ACC112 (cell line): ENCODE results near the gene SLC1A5.

Experiments
- H2AFZ ChIP-seq: fragments of 200-600 bp; sonication (generic); one replicate; pipeline ENCODE4 v1.6.0; 2017; ENCODE audit warnings: antibody characterized with exemption, low read length; ENCODE audit not compliant: unreplicated experiment
- H3K27ac ChIP-seq: fragments of 200-600 bp; sonication (generic); 2 replicates; pipeline ENCODE4 v1.5.1; 2014; ENCODE audit warnings: low read depth, mild to moderate bottlenecking, antibody characterized with exemption, low read length, moderate library complexity
- H3K27me3 ChIP-seq: fragments of 200-600 bp; sonication (generic); 2 replicates; pipeline ENCODE4 v1.6.1; 2014; ENCODE audit warnings: mild to moderate bottlenecking, antibody characterized with exemption, low read length, moderate library complexity, mixed read lengths; ENCODE audit not compliant: insufficient read depth
- H3K36me3 ChIP-seq: fragments of 200-600 bp; sonication (generic); 2 replicates; pipeline ENCODE4 v1.6.1; 2016; ENCODE audit warnings: mild to moderate bottlenecking, antibody characterized with exemption, low read length, moderate library complexity, mixed read lengths; ENCODE audit not compliant: insufficient read depth
- H3K4me1 ChIP-seq: fragments of 200-600 bp; sonication (generic); one replicate; pipeline ENCODE4 v1.6.1; 2016; ENCODE audit warnings: low read length, mixed read lengths; ENCODE audit not compliant: insufficient read depth, unreplicated experiment, control insufficient read depth
- H3K4me3 ChIP-seq: fragments of 200-600 bp; sonication (generic); 2 replicates; pipeline ENCODE4 v1.5.1; 2014; ENCODE audit warnings: mild to moderate bottlenecking, low read depth, low read length
- H3K79me2 ChIP-seq: fragments of 200-600 bp; sonication (generic); one replicate; pipeline ENCODE4 v1.6.0; 2016; ENCODE audit warnings: low read length; ENCODE audit not compliant: control insufficient read depth, unreplicated experiment, insufficient read depth

Gene SLC1A5

DNA sequence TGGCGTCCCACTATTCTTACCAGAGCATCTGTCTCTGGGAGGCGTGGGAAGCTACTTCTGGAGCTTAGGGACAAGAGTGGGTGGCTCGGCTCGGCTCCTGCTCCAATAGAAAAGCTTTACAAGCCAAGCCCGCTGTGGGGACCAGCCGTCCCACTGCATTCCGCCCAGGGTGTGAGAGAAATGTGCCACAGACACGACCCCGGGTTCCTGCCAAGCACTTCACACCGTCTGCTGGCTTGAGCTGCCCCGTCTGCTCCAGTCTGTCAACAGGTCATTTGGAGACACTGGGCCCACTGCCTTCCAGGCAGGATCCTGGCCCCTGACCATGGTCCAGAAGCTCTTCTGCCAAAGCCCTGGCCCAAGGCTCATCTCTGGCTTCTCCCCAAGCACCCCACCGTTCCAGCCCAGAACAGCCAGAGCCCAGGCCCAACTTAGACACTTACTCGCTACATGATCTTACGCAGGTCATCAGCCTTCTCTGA is 49.1 kb downstream of the SLC1A5 start:
- H3K79me2 ChIP-seq = peaks cover 67% of the 10 kb centered on the region
- H3K4me3 ChIP-seq = no peak overlapping the region
- H3K4me1 ChIP-seq = no peaks in the 10 kb centered on the region
- no peak overlapping the region for H3K27ac ChIP-seq
- H3K36me3 ChIP-seq = no peaks in the 10 kb centered on the region
- no peak overlapping the region for H2AFZ ChIP-seq
- no peaks in the 10 kb centered on the region for H3K27me3 ChIP-seq

DNA sequence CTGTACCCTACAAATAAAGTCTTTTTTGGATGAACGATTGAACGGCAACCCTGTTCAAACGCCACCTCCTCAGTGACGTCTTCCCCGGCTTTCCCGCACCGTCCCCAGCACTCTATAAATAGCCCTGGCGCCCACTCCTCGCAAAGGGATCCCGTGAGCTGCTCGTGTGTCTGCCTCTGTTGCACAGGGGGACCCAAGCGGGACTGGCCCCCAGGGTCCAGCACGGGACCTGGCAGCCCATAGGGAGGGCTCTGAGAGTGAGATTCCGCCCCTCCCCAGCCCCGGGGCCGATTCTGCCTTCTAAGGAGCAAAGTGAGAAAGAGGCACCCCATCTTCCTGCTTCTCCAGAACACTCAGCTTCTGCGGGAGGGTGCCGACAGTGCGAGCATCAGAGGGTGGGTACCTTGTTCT is 50.6 kb downstream of the SLC1A5 start:
- 0 out of 2 replicates have a peak, but pooled peaks cover 3% of the 10 kb centered on the region for H3K36me3 ChIP-seq
- no peak overlapping the region for H2AFZ ChIP-seq
- peaks cover 8% of the 10 kb centered on the region for H3K4me1 ChIP-seq
- no peak overlapping the region for H3K27ac ChIP-seq
- peaks cover 68% of the 10 kb centered on the region for H3K79me2 ChIP-seq
- no peaks in the 10 kb centered on the region for H3K27me3 ChIP-seq
- no peak overlapping the region for H3K4me3 ChIP-seq

DNA sequence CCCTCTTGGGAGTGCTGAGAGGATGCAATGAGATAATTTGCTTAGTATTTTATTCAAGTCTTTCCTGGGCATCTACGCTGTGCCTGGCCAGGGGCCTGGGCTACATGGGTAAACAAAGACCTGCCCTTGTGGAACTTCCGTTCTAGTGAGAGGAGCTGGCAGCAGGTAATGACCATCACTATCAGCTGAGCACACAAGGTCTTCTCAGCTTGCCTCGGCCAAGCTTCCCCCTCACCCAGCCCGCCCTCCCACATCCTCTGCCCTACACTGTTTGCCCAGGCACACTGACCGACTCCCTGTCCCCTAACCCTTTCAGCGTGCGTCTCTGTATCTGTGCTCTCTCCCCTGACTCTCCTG is 51.1 kb downstream of the SLC1A5 start:
- Histone ChIP-seq H3K4me1 (peaks cover 8% of the 10 kb centered on the region), H2AFZ (no peak overlapping the region), H3K36me3 (0 out of 2 replicates have a peak, but pooled peaks cover 3% of the 10 kb centered on the region), H3K27ac (no peak overlapping the region), H3K27me3 (no peaks in the 10 kb centered on the region), H3K79me2 (peaks cover 63% of the 10 kb centered on the region), H3K4me3 (no peak overlapping the region)

DNA sequence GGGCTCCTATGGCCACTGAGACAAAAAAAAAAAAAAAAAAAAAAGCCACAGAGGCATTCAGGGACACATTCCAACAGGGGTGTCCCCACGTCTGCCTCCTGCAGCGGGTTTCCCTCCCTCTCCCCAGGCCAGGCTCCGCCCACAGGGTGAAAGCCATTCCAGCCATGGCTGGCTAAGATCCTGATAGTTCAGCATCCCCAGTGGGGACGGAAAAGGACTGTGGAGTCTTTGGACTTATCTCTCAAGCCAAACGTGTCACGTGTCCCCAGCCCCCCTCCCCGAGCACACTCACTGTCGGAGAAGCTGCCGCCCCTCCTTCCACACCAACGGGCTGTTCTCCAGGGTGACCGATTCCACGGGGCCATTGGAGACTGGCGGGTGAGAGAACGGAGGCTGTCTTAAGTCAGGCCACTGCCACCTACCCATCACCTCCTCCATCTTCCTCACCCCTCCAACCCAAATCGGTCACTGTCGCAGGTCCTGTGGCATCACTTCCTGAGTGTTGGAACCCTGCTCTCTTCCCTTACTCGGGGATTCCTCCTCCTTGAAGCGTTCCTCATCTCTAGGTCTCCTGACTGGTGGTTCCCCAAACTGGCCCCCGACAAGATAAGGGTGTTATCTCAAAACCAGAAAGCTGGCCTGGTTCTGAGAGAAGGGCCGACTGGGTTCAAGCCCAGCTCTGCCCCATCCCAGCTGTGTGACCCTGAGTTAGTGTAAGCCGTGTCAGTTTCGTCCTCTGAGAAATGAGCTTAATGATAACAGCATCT is 51.7 kb downstream of the SLC1A5 start:
- Histone ChIP-seq H3K79me2 (peaks cover 58% of the 10 kb centered on the region), H3K27ac (no peak overlapping the region), H3K4me1 (peaks cover 13% of the 10 kb centered on the region), H3K4me3 (no peak overlapping the region), H3K36me3 (0 out of 2 replicates have a peak, but pooled peaks cover 3% of the 10 kb centered on the region), H2AFZ (no peak overlapping the region), H3K27me3 (no peaks in the 10 kb centered on the region)

DNA sequence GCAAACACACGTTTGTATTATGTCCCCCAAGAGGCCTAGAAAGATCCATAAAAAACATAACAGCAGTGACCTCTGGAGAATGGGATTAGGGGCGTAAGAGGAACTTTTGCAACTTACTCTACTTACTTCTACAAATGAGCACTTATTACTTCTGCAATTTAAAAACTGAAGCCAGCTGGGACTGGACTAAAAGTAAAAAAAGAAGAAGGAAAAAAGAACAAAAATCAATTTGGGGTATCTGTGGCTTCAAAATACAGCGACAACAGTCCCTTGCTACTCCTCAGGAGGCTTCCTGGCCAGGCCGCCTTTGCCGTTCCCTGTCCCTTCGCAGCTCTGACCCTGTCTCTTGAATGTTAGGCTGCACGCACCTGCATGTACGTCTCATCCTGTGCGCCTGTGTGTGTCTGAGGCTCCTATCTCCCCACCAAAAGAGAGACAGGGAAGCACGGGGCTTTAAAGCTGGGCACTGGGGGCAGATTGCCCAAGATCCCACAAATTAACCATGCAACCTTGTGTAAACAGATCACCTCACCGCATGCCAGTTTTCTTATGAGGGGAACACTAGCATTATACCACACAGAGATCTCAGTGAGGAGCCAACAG is 54.6 kb downstream of the SLC1A5 start:
- Histone ChIP-seq H3K79me2 (peaks cover 39% of the 10 kb centered on the region), H3K27me3 (no peaks in the 10 kb centered on the region), H3K27ac (no peak overlapping the region), H3K4me3 (no peak overlapping the region), H3K36me3 (0 out of 2 replicates have a peak, but pooled peaks cover 3% of the 10 kb centered on the region), H2AFZ (no peak overlapping the region), H3K4me1 (peaks cover 27% of the 10 kb centered on the region)

DNA sequence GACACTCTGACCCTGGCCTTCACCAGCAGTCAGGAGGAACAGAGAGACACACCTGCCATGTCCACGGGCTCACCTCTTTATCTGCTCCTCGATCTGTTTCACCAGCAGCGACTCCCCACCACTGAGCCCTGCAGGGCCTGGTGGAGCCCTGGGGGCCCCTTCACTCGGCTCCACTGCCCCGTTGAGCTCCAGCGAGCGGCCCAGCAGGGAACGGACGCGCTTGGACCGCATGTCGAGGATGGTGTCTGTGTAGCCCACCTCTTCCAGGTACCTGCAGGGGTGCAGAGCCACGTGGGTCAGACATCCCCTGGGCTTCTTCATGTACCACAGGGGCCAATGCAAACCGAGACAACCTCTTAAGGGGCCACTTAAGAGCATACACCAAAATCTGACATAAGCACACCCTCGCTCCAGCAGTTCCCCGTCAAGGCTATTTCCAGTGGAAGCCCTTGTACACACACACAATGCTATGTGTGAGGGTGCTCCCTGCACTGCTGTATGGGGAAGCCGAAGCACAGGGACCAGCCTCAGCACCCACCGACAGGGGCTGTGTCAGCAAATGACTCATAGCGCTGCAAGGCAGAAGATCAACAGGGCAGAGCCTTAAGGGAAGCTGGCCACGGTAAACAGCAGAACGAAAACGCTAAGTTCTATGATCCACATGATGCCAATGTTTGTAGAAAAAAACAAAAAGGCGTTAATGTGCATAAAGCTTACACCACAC is 55.3 kb downstream of the SLC1A5 start:
- Histone ChIP-seq H3K4me1 (peaks cover 27% of the 10 kb centered on the region), H3K27ac (no peak overlapping the region), H3K36me3 (0 out of 2 replicates have a peak, but pooled peaks cover 6% of the 10 kb centered on the region), H2AFZ (no peak overlapping the region), H3K27me3 (no peaks in the 10 kb centered on the region), H3K4me3 (no peak overlapping the region), H3K79me2 (peaks cover 35% of the 10 kb centered on the region)

DNA sequence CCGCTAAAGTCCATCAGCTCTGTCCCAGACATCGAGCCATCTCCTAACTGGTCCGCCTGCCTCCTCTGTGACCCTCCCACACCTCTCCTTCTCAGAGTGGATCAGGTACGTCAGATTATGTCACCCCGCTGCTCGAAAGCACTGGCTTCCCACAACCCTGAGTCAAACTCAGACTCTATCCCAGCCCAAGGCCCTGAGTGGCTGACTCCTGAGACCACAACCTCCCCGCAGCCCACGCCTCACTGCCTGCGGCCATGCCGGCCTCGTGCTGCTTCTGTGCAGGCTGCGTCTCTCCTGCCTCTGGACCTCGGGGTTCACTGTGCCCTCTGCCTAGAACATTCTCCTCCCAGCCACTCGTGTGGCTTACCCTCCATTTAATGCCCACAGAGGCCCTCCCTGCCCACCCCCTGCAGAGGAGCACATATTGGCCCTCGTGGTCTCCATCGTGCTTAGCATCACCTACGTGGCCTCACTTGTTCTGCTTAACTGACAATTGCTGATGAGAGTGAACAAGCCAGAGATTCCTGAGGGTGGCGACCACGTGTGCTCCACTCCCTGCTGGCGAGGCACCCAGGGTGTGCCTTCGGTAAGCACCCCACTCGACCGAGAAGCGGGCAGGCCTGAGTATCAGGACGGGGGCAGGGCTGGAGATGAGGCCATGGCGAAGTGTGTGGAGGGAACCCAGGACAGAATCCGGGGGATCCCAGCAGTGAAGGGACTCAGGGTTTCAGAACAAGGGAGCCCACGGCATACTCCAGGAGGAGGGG is 56.0 kb downstream of the SLC1A5 start:
- H3K4me1 ChIP-seq = peaks cover 27% of the 10 kb centered on the region
- H3K27me3 ChIP-seq = no peaks in the 10 kb centered on the region
- peaks cover 34% of the 10 kb centered on the region for H3K79me2 ChIP-seq
- H3K36me3 ChIP-seq = 0 out of 2 replicates have a peak, but pooled peaks cover 6% of the 10 kb centered on the region
- H2AFZ ChIP-seq = no peak overlapping the region
- no peak overlapping the region for H3K27ac ChIP-seq
- H3K4me3 ChIP-seq = no peak overlapping the region

DNA sequence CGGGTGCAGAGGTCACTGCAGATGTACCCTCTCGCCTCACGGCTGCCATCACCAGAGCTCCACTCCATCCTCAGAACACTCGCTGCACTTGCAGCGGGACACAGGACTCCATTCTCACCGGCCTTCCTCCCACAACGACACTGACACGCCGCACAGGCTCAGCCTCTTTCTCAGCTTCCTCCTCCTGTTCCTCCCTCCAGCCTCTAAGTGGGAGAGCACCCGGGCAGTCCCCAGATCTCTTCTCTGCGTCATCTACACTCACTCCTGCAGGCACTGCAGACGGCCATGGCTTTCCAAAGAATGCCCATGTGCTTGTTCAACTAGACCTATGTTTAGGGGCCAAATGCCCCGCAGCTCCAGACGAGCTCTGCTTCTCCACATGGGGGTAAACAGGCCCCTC is 56.8 kb downstream of the SLC1A5 start:
- Histone ChIP-seq H3K27me3 (no peaks in the 10 kb centered on the region), H3K4me3 (no peak overlapping the region), H3K36me3 (0 out of 2 replicates have a peak, but pooled peaks cover 6% of the 10 kb centered on the region), H3K4me1 (peaks cover 27% of the 10 kb centered on the region), H3K79me2 (peaks cover 28% of the 10 kb centered on the region), H2AFZ (no peak overlapping the region), H3K27ac (peak overlapping the region; percentile 45)

DNA sequence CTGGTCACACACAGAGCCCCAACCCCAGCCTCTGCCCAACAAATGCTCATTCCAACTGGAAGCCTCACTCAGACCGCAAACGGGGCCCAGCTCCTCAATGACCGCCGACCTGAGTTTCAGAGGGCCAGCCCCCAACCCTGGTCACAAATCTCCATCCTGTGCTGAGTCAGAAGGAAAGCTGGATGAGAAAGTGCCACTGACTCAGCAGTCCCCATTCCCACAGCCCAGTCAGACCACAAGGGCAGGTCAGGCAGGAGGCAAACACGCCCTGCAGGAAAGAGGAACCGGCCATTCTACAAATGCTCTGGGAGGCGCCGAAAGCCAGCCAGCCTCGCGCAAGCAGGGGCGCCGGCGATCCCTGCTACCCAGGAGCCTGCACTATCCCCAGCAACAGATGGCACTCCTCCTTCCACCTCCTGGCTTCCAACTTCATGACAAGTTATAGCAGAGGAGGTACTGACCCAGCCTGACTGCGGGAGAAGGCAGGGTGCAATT is 57.3 kb downstream of the SLC1A5 start:
- Histone ChIP-seq H3K27me3 (no peaks in the 10 kb centered on the region), H3K4me1 (peaks cover 27% of the 10 kb centered on the region), H3K36me3 (0 out of 2 replicates have a peak, but pooled peaks cover 6% of the 10 kb centered on the region), H3K4me3 (no peak overlapping the region), H3K79me2 (peaks cover 27% of the 10 kb centered on the region), H2AFZ (no peak overlapping the region), H3K27ac (peak overlapping the region; percentile 45)

DNA sequence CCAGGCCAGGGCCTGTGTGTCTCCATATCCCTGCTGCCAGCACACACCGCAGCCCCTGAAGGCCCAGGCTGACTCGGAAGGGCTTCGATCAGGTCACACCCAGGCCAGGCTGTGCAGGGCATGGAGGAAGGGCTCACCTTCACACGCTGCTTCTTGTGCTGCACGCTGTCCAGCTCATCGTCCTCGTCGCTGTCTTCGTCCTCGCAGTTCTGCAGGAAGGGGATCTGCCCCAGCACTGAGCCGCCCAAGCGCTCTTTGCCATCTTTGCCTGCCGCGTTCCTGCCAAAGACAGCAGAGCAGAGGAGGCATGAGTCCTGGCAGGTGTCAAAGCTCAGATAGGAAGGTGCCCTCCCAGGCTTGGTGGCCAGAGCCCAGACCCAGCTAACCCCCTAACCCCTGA is 57.8 kb downstream of the SLC1A5 start:
- Histone ChIP-seq H3K27ac (peak overlapping the region; percentile 45), H3K79me2 (peaks cover 27% of the 10 kb centered on the region), H3K4me1 (peaks cover 27% of the 10 kb centered on the region), H3K4me3 (no peak overlapping the region), H3K36me3 (0 out of 2 replicates have a peak, but pooled peaks cover 6% of the 10 kb centered on the region), H2AFZ (no peak overlapping the region), H3K27me3 (no peaks in the 10 kb centered on the region)
